H7 (cell line): ENCODE measurements around the gene NFE2L2. TPM values are rescaled to one million over a fixed set of nuclear protein-coding genes. Genes with fewer than 3 reads are reported as not detected.
A peak's percentile ranks its signal among the peaks of the same experiment; 100 is the strongest.
"Not testable (repeated sequence)": the region's sequence is repeated elsewhere in the genome, so short reads cannot be mapped to it uniquely, and the experiment has no call there.

Experiments used
- DNase-seq: peaks from one replicate; pipeline ENCODE4 v3.0.0; 2012
- H3K27me3 ChIP-seq: 2 replicates; pipeline ENCODE4 v1.6.0; 2011; ENCODE audit warnings: mild to moderate bottlenecking, low read length; ENCODE audit not compliant: control insufficient read depth, insufficient read depth
- H3K36me3 ChIP-seq: replicated peaks from 2 replicates; pipeline ENCODE4 v1.5.1; 2011; ENCODE audit warnings: low read length; ENCODE audit not compliant: control insufficient read depth, insufficient read depth
- H3K4me3 ChIP-seq: 2 replicates; pipeline ENCODE4 v1.5.1; 2011; ENCODE audit warnings: low read depth, mild to moderate bottlenecking, control low read depth, low read length, moderate library complexity; ENCODE audit not compliant: insufficient read depth
- total RNA-seq: library from RNA; depleted of rRNA; stranded (reverse); fragments of >200 nt; shearing (Covaris generic); gene quantifications from 2 replicates; pipeline ENCODE4 v1.2.3, GENCODE V29; 2014

Gene NFE2L2
- total RNA-seq, 1 experiment from 2014 or later = 19.2 TPM

DNA sequence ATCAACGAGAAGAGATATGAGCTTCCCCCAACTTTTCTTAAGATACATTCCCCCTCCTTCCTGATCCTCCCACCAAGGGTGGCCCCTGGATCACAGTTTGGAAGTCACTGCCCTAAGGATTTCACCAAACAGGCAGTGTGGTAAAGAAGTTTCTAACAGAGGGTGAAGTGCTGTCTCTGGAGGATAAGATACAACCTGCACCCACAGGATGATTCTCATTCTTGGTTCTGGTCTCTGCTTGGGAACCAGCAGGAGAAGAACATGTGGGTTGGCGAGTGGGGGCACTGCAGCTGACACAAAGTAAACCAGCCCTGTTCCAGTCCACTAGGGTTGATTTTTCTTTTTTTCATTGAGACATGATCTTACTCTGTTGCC lies 9.3 kb downstream of the NFE2L2 start:
- H3K4me3 ChIP-seq = no peak overlapping the region
- H3K27me3 ChIP-seq = no peaks in the 10 kb centered on the region
- no peaks in the 10 kb centered on the region; the same call in 1 of the 2 replicates for H3K36me3 ChIP-seq
- DNase-seq = no peak

DNA sequence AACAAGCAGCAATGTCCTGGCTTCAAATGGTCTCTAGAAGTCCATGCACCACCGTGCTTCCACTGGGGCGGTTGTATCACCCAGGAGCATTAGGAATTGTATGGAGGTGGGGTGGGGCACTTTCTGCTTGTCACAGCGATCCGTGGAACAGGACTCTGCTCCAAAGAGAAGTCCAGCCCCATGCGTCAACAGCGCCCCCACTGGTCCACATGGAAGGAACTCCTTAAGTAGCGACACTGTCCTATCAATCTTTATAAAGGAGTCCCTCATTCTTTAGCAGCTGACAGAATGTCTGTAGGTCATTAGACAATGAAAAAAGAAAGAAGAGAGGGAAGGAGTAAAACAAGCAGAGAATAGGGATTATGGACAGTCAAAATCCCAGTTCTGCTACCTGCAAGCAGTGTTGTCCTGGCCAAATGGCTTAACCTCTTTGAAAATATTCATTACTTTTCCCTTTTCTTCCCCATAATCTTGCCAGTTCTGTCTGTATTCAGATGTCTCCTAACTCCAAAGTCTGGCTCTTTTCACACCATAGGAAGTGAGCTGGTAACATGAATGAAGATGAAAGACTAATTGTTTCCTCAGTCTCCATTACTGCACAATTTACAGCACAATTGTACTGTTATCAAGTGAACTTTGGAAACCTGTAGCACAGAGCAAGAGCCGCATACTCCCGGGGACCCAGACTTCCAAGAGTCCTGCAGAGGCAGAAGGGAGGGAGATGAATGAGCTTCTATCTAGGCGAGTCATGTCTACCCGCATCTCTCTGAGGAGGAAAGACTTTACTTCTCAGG lies 9.9 kb downstream of the NFE2L2 start:
- peak; percentile 71 for DNase-seq
- Histone ChIP-seq H3K27me3 (no peaks in the 10 kb centered on the region), H3K36me3 (no peaks in the 10 kb centered on the region; the same call in 1 of the 2 replicates), H3K4me3 (no peak overlapping the region)

GRCh38 chr2:177253704-177254103 lies 10.8 kb downstream of the NFE2L2 start:
- Histone ChIP-seq H3K36me3 (no peaks in the 10 kb centered on the region; the same call in 1 of the 2 replicates), H3K27me3 (no peaks in the 10 kb centered on the region), H3K4me3 (no peak overlapping the region)
- no peak for DNase-seq

DNA sequence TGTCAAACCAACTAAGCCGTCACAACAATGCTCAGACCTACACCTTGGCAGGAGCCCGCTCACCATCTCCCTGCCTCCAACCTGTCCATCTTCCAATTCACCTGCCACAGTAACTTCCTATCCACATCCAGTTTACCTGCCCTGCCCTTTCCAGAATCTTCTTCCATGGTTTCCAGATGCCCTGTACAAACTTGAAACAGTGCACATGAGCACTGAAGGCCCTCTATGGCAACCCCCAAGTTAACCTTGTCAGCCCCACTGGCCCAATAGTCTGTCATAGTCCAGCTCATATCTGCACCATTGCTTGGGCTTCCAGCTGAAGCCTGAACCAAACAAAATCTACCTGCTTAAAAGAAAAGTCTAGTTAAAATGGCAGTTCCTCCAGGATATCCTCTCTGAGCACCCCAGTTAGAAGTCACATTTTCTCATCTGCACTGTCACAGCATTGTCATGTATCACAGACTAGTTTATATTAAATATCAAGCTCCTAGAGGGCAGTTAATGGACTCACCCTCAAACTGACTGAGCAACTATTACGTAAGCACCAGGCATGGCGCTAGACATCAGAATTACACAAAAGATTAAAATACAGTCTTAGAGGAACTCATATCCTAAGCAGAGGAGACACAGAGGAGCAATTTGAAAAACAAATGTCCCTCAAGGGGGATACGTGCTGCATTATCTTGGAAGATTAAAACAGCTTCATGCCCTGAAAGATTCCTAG lies 11.6 kb downstream of the NFE2L2 start:
- H3K36me3 ChIP-seq = no peaks in the 10 kb centered on the region; the same call in 1 of the 2 replicates
- no peaks in the 10 kb centered on the region for H3K27me3 ChIP-seq
- no peak for DNase-seq
- no peak overlapping the region for H3K4me3 ChIP-seq

DNA sequence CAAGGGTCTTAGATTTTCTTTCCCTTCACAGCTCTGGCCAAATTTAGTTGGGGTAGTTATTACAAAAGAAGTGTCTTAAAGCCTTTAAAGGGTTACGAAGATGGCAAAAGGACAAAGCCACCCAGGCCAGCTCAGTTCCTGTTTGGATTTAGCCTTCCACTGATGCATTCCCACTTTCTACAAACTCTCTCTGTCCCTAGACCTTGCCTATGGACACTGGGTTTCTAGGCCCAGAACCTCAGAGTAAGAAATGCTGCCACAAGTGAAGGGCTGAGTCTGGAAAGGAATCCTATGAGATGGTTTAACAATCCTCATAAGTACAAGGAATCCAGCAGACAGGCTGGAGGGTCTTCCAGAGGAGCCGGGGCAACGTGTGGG lies 13.4 kb downstream of the NFE2L2 start:
- no peak for DNase-seq
- Histone ChIP-seq H3K4me3 (no peak overlapping the region), H3K27me3 (no peaks in the 10 kb centered on the region), H3K36me3 (no peaks in the 10 kb centered on the region)

- H3K36me3 ChIP-seq = no peaks in the 10 kb centered on the region
- H3K27me3 ChIP-seq = no peaks in the 10 kb centered on the region
- H3K4me3 ChIP-seq = no peak overlapping the region
- no peak for DNase-seq
Observed at GRCh38 chr2:177250461-177250860, 14.1 kb downstream of the NFE2L2 start.

GRCh38 chr2:177249038-177249437 lies 15.5 kb downstream of the NFE2L2 start:
- DNase-seq = no peak
- H3K36me3 ChIP-seq = no peaks in the 10 kb centered on the region
- no peaks in the 10 kb centered on the region for H3K27me3 ChIP-seq
- H3K4me3 ChIP-seq = no peak overlapping the region

- H3K4me3 ChIP-seq = no peak overlapping the region
- no peaks in the 10 kb centered on the region for H3K27me3 ChIP-seq
- H3K36me3 ChIP-seq = no peaks in the 10 kb centered on the region
- DNase-seq = no peak
Observed at GRCh38 chr2:177247693-177248262, 16.7 kb downstream of the NFE2L2 start.

GRCh38 chr2:177246523-177247030 lies 17.9 kb downstream of the NFE2L2 start:
- not testable (repeated sequence) for DNase-seq, H3K36me3 ChIP-seq, H3K27me3 ChIP-seq, H3K4me3 ChIP-seq

DNA sequence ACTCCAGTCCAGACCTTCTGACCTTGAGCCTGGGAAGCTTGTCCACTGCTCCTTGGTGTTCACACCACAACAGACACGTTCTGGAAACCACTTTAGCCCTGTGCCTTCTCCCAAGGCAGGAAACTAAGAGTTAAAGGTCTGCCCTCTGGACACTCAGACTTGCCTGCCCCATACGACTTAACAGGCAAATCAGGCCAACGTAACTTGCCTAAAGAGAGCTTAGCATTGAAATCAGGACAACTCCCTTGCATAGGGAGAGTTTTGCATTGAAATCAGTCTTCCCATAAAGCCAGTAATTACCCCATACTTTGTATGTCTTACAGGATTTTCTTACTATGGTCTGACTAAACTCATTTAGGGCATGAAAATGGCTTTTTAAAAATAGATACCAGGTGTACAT lies 18.5 kb downstream of the NFE2L2 start:
- H3K27me3 ChIP-seq = no peaks in the 10 kb centered on the region
- no peak for DNase-seq
- no peak overlapping the region for H3K4me3 ChIP-seq
- no peaks in the 10 kb centered on the region for H3K36me3 ChIP-seq

- no peak overlapping the region for H3K4me3 ChIP-seq
- no peaks in the 10 kb centered on the region for H3K27me3 ChIP-seq
- no peaks in the 10 kb centered on the region for H3K36me3 ChIP-seq
- peak; percentile 30 for DNase-seq
Observed at GRCh38 chr2:177245010-177245422, 19.5 kb downstream of the NFE2L2 start.

- Histone ChIP-seq H3K27me3 (no peaks in the 10 kb centered on the region), H3K36me3 (no peaks in the 10 kb centered on the region), H3K4me3 (no peak overlapping the region)
- no peak for DNase-seq
Observed at GRCh38 chr2:177244244-177244771, 20.2 kb downstream of the NFE2L2 start.

GRCh38 chr2:177243476-177243875 lies 21.1 kb downstream of the NFE2L2 start:
- DNase-seq = no peak
- no peaks in the 10 kb centered on the region for H3K27me3 ChIP-seq

GRCh38 chr2:177243073-177243472 lies 21.5 kb downstream of the NFE2L2 start:
- no peak overlapping the region for H3K4me3 ChIP-seq

More at GRCh38 chr2:177243476-177243875, 21.1 kb downstream of the NFE2L2 start:
- no peak overlapping the region for H3K4me3 ChIP-seq
- H3K36me3 ChIP-seq = no peaks in the 10 kb centered on the region

More at GRCh38 chr2:177243073-177243472, 21.5 kb downstream of the NFE2L2 start:
- Histone ChIP-seq H3K36me3 (no peaks in the 10 kb centered on the region), H3K27me3 (no peaks in the 10 kb centered on the region)
- no peak for DNase-seq
